ENCODE data around the gene GAA.

- TF ChIP-seq POLR2AphosphoS5 (IDR thresholded peaks at IDR 0.05) (no peak), CTCF (IDR thresholded peaks at IDR 0.05) (peak; percentile 41 to 78 (median 74))
Observed at GRCh38 chr17:80082403-80083135, 18.8 kb upstream of the GAA start.

All from breast epithelium (tissue), 3 donors.